Uterus (tissue), 4 donors: ENCODE results near the gene DCDC2. TPM values are rescaled to one million over a fixed set of nuclear protein-coding genes. Genes with fewer than 3 reads are reported as not detected.

Source experiments
- DNase-seq, 2 donors: peaks; one replicate each; pipeline ENCODE4 v3.0.0-alpha.2; 2019 to 2020
- H3K27ac ChIP-seq, 2 donors: fragments of 200-600 bp; sonication (generic); 1 replicate in 1 of 2; 2 replicates in 1 of 2; pipeline ENCODE4 v1.5.1; 2016 to 2018
- H3K27me3 ChIP-seq, 2 donors: fragments of 200-600 bp; sonication (generic); one replicate each; pipeline ENCODE4 v1.5.1; 2018 to 2019; ENCODE audit warnings: control low read depth in 1 of 2
- H3K36me3 ChIP-seq, 2 donors: fragments of 200-600 bp; sonication (generic); one replicate each; pipeline ENCODE4 v1.5.1; 2019; ENCODE audit warnings: control low read depth in 1 of 2
- H3K4me1 ChIP-seq, 2 donors: fragments of 200-600 bp; sonication (generic); one replicate each; pipeline ENCODE4 v1.5.1; 2018 to 2019; ENCODE audit warnings: control low read depth in 1 of 2
- H3K4me3 ChIP-seq, 2 donors: fragments of 200-600 bp; sonication (generic); 1 replicate in 1 of 2; 2 replicates in 1 of 2; pipeline ENCODE4 v1.5.1; 2018 to 2019; ENCODE audit warnings: mild to moderate bottlenecking in 1 of 2
- H3K9me3 ChIP-seq, 2 donors: fragments of 200-600 bp; sonication (generic); one replicate each; pipeline ENCODE4 v1.5.1; 2019; ENCODE audit warnings: control low read depth in 1 of 2
- POLR2A ChIP-seq, 2 donors: fragments of 450-650 bp; IDR thresholded peaks; one replicate each; pipeline ENCODE4 v1.6.1; 2016; ENCODE audit warnings: antibody characterized with exemption in 2 of 2, mild to moderate bottlenecking in 1 of 2, moderate library complexity in 1 of 2
- intact Hi-C: fragments of 100-400 bp; cut with DNase I; formaldehyde crosslinking; loops from one replicate; pipeline ENCODE4 v1.15.1; 2023; ENCODE audit warnings: low total_unique reads
- total RNA-seq, 4 donors: library from RNA; depleted of rRNA in 3 of 4; stranded (reverse); fragments of >200 nt in 3 of 4; gene quantifications; one replicate each; pipeline versions ENCODE4 v1.1.0 to v1.2.4, GENCODE V29; 2014 to 2023
- TF ChIP-seq, protein P1 (sequence below), 4 experiments: fragments of 200-600 bp in 2 of 4; fragments of 450-650 bp in 2 of 4; sonication (generic) in 2 of 4; IDR thresholded peaks; one replicate each; pipeline ENCODE4 v1.5.1; 2016 to 2019; ENCODE audit warnings: antibody characterized with exemption in 4 of 4, mild to moderate bottlenecking in 2 of 4, moderate library complexity in 1 of 4
- donor health status: DM: yes; HTN: yes; CAD: no.

DCDC2 gene
- total RNA-seq, 4 donors from 2014 or later = 1.0 to 7.4 TPM; not detected in 2

DNA sequence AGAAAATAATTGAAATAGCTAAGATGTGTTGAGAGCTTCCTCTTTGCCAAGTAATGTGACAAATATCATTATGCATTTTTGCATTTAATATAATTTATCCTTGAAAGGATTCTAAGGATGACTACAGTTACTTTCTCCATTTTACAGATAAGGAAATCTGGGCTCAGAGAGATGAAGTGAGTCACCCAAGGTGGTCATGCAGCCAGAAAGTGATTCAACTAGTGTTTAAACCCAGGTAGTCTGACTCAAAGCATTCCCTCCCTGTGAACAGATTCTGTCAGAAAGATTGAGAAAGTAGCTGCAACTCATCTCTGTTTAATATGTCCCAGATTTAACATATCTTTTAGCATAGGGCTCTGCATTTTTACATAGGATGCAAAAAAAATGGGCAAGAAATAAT, 203.7 kb downstream of the DCDC2 start:
- Histone ChIP-seq H3K36me3 (no peaks in the 10 kb centered on the region), H3K27me3 (no peaks in the 10 kb centered on the region), H3K4me1 (peaks cover 0 to 4% of the 10 kb centered on the region in 2 donors), H3K27ac (no peak overlapping the region), H3K4me3 (no peak overlapping the region), H3K9me3 (no peaks in the 10 kb centered on the region)
- TF ChIP-seq POLR2A (IDR thresholded peaks at IDR 0.05) = no peak
- TF ChIP-seq, protein P1, sequence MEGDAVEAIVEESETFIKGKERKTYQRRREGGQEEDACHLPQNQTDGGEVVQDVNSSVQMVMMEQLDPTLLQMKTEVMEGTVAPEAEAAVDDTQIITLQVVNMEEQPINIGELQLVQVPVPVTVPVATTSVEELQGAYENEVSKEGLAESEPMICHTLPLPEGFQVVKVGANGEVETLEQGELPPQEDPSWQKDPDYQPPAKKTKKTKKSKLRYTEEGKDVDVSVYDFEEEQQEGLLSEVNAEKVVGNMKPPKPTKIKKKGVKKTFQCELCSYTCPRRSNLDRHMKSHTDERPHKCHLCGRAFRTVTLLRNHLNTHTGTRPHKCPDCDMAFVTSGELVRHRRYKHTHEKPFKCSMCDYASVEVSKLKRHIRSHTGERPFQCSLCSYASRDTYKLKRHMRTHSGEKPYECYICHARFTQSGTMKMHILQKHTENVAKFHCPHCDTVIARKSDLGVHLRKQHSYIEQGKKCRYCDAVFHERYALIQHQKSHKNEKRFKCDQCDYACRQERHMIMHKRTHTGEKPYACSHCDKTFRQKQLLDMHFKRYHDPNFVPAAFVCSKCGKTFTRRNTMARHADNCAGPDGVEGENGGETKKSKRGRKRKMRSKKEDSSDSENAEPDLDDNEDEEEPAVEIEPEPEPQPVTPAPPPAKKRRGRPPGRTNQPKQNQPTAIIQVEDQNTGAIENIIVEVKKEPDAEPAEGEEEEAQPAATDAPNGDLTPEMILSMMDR (IDR thresholded peaks at IDR 0.05) = no peak
- DNase-seq = no peak
- intact Hi-C loops = no loop called here

DNA sequence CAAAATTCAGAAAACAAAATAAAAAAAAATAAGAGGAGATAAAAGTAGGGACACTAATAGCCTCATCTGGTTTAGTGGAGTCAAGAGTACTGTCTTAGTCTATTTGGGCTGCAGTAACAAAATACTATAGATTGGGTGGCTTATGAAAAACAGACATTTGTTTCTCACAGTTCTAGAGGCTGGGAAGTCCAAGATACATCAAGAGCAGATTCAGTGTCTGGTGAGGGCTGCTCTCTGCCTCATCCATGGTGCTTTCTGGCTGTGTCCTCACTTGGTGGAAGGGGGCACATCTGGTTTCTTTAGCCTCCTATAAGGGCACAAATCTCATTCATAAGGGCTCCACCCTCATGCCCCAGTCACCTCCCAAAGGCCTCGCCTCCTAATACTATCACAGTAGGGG, 205.8 kb downstream of the DCDC2 start:
- TF ChIP-seq POLR2A (IDR thresholded peaks at IDR 0.05) = no peak
- TF ChIP-seq, protein P1 (IDR thresholded peaks at IDR 0.05) = no peak
- Histone ChIP-seq H3K4me3 (no peak overlapping the region), H3K36me3 (no peaks in the 10 kb centered on the region), H3K27ac (no peak overlapping the region), H3K9me3 (no peaks in the 10 kb centered on the region), H3K4me1 (peaks cover 0 to 1% of the 10 kb centered on the region in 2 donors), H3K27me3 (no peaks in the 10 kb centered on the region)
- intact Hi-C loops = no loop called here
- DNase-seq = no peak

DNA sequence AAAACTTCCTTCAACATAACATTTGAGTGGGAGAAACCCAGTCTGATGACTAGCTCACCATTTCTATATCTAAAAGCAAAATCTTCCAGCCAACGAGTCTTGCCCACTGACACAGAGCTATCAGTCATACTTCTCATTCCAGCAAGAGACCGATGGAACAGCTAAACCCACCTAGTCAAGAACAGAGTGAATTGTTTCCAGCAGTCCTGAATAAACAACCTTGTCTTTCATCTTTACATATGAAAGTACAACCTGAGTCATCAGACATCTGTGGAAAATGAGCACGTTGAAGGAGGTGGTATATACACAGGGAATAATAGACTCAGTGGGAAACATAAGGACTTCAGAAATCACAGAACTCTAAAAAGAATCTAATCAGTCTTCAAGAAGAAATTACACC, 208.0 kb downstream of the DCDC2 start:
- Histone ChIP-seq H3K27me3 (no peaks in the 10 kb centered on the region), H3K36me3 (no peaks in the 10 kb centered on the region), H3K4me1 (no peaks in the 10 kb centered on the region), H3K27ac (no peak overlapping the region), H3K4me3 (no peak overlapping the region), H3K9me3 (no peaks in the 10 kb centered on the region)
- DNase-seq = no peak
- intact Hi-C loops = no loop called here
- TF ChIP-seq, protein P1 (IDR thresholded peaks at IDR 0.05) = no peak
- no peak for TF ChIP-seq POLR2A (IDR thresholded peaks at IDR 0.05)

DNA sequence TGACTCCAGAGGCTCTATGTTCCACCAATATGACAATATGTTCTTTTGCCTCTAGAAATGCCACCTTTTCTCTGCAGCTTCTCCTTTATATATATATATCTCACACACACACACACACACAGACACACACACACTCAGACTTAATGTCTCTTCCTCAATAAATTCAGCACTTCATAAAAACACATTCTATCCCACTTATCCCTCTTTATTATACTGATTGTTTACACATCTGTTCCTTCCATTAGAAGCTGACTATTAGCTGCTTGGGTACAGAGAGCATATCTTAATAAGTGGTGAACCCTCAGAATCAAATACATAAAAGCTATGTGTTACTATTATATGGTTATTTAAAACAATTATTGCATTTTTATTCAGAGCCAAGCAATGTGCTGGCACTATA, 208.6 kb downstream of the DCDC2 start:
- DNase-seq = no peak
- TF ChIP-seq, protein P1 (IDR thresholded peaks at IDR 0.05) = no peak
- TF ChIP-seq POLR2A (IDR thresholded peaks at IDR 0.05) = no peak
- Histone ChIP-seq H3K27ac (no peak overlapping the region), H3K27me3 (no peaks in the 10 kb centered on the region), H3K4me1 (no peaks in the 10 kb centered on the region), H3K9me3 (no peaks in the 10 kb centered on the region), H3K36me3 (no peaks in the 10 kb centered on the region), H3K4me3 (no peak overlapping the region)
- intact Hi-C loops = no loop called here

DNA sequence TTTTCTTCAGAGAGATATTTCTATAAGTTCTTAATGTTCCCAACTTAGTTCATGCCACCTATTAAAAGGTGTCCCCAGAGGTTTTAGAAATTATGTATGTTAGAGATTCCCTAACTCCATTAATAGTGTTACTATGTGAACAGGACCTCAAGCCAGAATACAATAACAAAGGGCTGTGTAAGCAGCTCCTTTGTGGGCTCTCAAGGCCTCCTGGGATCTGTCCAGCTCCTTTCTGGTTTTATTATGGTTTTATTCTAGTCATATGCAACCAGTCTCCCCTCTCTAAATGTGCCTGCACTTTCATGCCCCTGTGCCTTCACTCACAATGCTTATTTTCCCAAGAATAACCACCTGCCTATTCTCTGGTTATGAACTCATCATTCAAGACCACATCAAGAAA, 209.2 kb downstream of the DCDC2 start:
- Histone ChIP-seq H3K4me3 (no peak overlapping the region), H3K27ac (no peak overlapping the region), H3K27me3 (no peaks in the 10 kb centered on the region), H3K36me3 (no peaks in the 10 kb centered on the region), H3K4me1 (no peaks in the 10 kb centered on the region), H3K9me3 (no peaks in the 10 kb centered on the region)
- intact Hi-C loops = no loop called here
- DNase-seq = no peak
- no peak for TF ChIP-seq POLR2A (IDR thresholded peaks at IDR 0.05)
- TF ChIP-seq, protein P1 (IDR thresholded peaks at IDR 0.05) = no peak
